ENCODE data around the gene IGSF23. TPM values are rescaled to one million over a fixed set of nuclear protein-coding genes. Genes with fewer than 3 reads are reported as not detected.
A peak's percentile ranks its signal among the peaks of the same experiment; 100 is the strongest.
"Not testable (repeated sequence)": the region's sequence is repeated elsewhere in the genome, so short reads cannot be mapped to it uniquely, and the experiment has no call there.

The IGSF23 gene
- total RNA-seq, 6 donors from 2014 or later: not detected

- no peak overlapping the region for H3K4me3 ChIP-seq
- 32 to 47% methylated on average over 1 of the region's 1 CpG for WGBS, 2 donors
- no peaks in the 10 kb centered on the region for H3K9me3 ChIP-seq
- ATAC-seq (ENCODE audit: low FRiP score in 2 of 2) (peak in 1 of 2 donors; percentile 28), DNase-seq (no peak)
- no peaks in the 10 kb centered on the region for H3K27me3 ChIP-seq
- H3K27ac ChIP-seq: no peak overlapping the region
- H3K36me3 ChIP-seq: no peaks in the 10 kb centered on the region
- TF ChIP-seq POLR2AphosphoS5 (IDR thresholded peaks at IDR 0.05) (no peak), CTCF (IDR thresholded peaks at IDR 0.05) (no peak), EP300 (IDR thresholded peaks at IDR 0.05) (no peak), POLR2A (IDR thresholded peaks at IDR 0.05) (no peak)
- H3K4me1 ChIP-seq: peaks cover 0 to 6% (median 3%) of the 10 kb centered on the region in 4 donors
Observed at GRCh38 chr19:44626048-44626624, 12.8 kb downstream of the IGSF23 start.

- H3K4me1 ChIP-seq: peaks cover 0 to 6% (median 3%) of the 10 kb centered on the region in 4 donors
- H3K27ac ChIP-seq: no peak overlapping the region
- H3K27me3 ChIP-seq: no peaks in the 10 kb centered on the region
- H3K36me3 ChIP-seq: no peaks in the 10 kb centered on the region
- DNase-seq (no peak), ATAC-seq (ENCODE audit: low FRiP score in 2 of 2) (no peak)
- no peaks in the 10 kb centered on the region for H3K9me3 ChIP-seq
- no peak overlapping the region for H3K4me3 ChIP-seq
- WGBS, 2 donors: 97 to 98% methylated on average over 4 of the region's 4 CpGs
- TF ChIP-seq POLR2A (IDR thresholded peaks at IDR 0.05) (no peak), EP300 (IDR thresholded peaks at IDR 0.05) (no peak), CTCF (IDR thresholded peaks at IDR 0.05) (no peak), POLR2AphosphoS5 (IDR thresholded peaks at IDR 0.05) (no peak)
Observed at GRCh38 chr19:44627631-44628030, 14.3 kb downstream of the IGSF23 start.

- Histone ChIP-seq H3K36me3 (no peaks in the 10 kb centered on the region), H3K27ac (no peak overlapping the region), H3K4me3 (no peak overlapping the region), H3K27me3 (no peaks in the 10 kb centered on the region), H3K4me1 (peaks cover under 1 to 4% (median 2%) of the 10 kb centered on the region in 4 donors), H3K9me3 (no peaks in the 10 kb centered on the region)
- TF ChIP-seq POLR2A (IDR thresholded peaks at IDR 0.05): no peak
- TF ChIP-seq EP300 (IDR thresholded peaks at IDR 0.05): no peak
- TF ChIP-seq POLR2AphosphoS5 (IDR thresholded peaks at IDR 0.05): no peak
- TF ChIP-seq CTCF (IDR thresholded peaks at IDR 0.05): no peak
- no peak for ATAC-seq (ENCODE audit: low FRiP score in 2 of 2)
- 81 to 86% methylated on average over 3 of the region's 3 CpGs for WGBS, 2 donors
- DNase-seq: no peak
Observed at GRCh38 chr19:44628793-44629192, 15.4 kb downstream of the IGSF23 start.

- H3K4me1 ChIP-seq: peaks cover 5 to 20% (median 10%) of the 10 kb centered on the region in 4 donors
- not testable (repeated sequence) for H3K27me3 ChIP-seq; H3K36me3 ChIP-seq; H3K4me3 ChIP-seq; H3K9me3 ChIP-seq; H3K27ac ChIP-seq; ATAC-seq (ENCODE audit: low FRiP score in 2 of 2); DNase-seq
- 75 to 81% methylated on average over 8 of the region's 8 CpGs for WGBS, 2 donors
Observed at GRCh38 chr19:44631611-44632010, 18.2 kb downstream of the IGSF23 start.

GRCh38 chr19:44634058-44634457, 20.7 kb downstream of the IGSF23 start:
- ATAC-seq (ENCODE audit: low FRiP score in 2 of 2); DNase-seq: not testable (repeated sequence)
- H3K4me3 ChIP-seq: peak overlapping the region in 2 of 4 donors; percentile 18

GRCh38 chr19:44634785-44635184, 21.4 kb downstream of the IGSF23 start:
- H3K4me3 ChIP-seq: no peak overlapping the region
- no peaks in the 10 kb centered on the region for H3K9me3 ChIP-seq
- no peak for ATAC-seq (ENCODE audit: low FRiP score in 2 of 2)
- H3K27ac ChIP-seq: peak overlapping the region in 1 of 4 donors; percentile 11
- WGBS, 2 donors: 93 to 97% methylated on average over 2 of the region's 2 CpGs
- peaks cover 5 to 22% (median 11%) of the 10 kb centered on the region in 4 donors for H3K4me1 ChIP-seq
- TF ChIP-seq POLR2AphosphoS5 (IDR thresholded peaks at IDR 0.05) (no peak), EP300 (IDR thresholded peaks at IDR 0.05) (no peak), CTCF (IDR thresholded peaks at IDR 0.05) (no peak), POLR2A (IDR thresholded peaks at IDR 0.05) (no peak)
- no peaks in the 10 kb centered on the region for H3K36me3 ChIP-seq
- no peak for DNase-seq
- no peaks in the 10 kb centered on the region for H3K27me3 ChIP-seq

More at GRCh38 chr19:44634058-44634457, 20.7 kb downstream of the IGSF23 start:
- H3K4me1 ChIP-seq: peaks cover 5 to 22% (median 11%) of the 10 kb centered on the region in 4 donors
- not testable (repeated sequence) for H3K27me3 ChIP-seq, H3K9me3 ChIP-seq, H3K36me3 ChIP-seq
- peak overlapping the region; percentile 11 to 57 (median 28) for H3K27ac ChIP-seq
- WGBS, 2 donors: 28 to 44% methylated on average over 5 of the region's 5 CpGs

All from upper lobe of left lung (tissue), 6 donors.